Tibial nerve (tissue), 3 donors: ENCODE measurements around the gene AFG3L2.

Experiments
- CTCF ChIP-seq, 5 experiments: fragments of 200-600 bp in 3 of 5; fragments of 450-650 bp in 2 of 5; sonication (generic) in 3 of 5; IDR thresholded peaks; one replicate each; pipeline ENCODE4 v1.5.1; 2016 to 2019; ENCODE audit warnings: antibody characterized with exemption in 5 of 5, mild to moderate bottlenecking in 3 of 5, moderate library complexity in 2 of 5
- POLR2A ChIP-seq, 2 donors: fragments of 450-650 bp; IDR thresholded peaks; one replicate each; pipeline ENCODE4 v1.6.1; 2017; ENCODE audit warnings: antibody characterized with exemption in 2 of 2, mild to moderate bottlenecking in 2 of 2, moderate library complexity in 2 of 2

- TF ChIP-seq CTCF (IDR thresholded peaks at IDR 0.05) (no peak), POLR2A (IDR thresholded peaks at IDR 0.05) (no peak)
Observed at GRCh38 chr18:12325726-12326245, 51.2 kb downstream of the AFG3L2 start.
